IMR-90 (cell line): ENCODE measurements around the gene RPS6KA4. TPM values are rescaled to one million over a fixed set of nuclear protein-coding genes. Genes with fewer than 3 reads are reported as not detected.

Experiments used
- ATAC-seq: fragments of 200-7000 bp; cut with Tn5 transposase; 2 replicates; pipeline ENCODE4 v1.9.1; 2020; ENCODE audit warnings: low read depth, mild to moderate bottlenecking, moderate library complexity
- BruUV-seq: library from RNA; stranded (reverse); fragments of 400-500 nt; replicated peaks from 2 replicates; lab custom pipeline; 2021; lab: Mats Ljungman, UMichigan
- CTCF ChIA-PET: fragments of 300-600 bp; formaldehyde crosslinking; extraction: SDS; loops from one replicate; lab custom pipeline; 2021; ENCODE audit warnings: antibody characterized with exemption; lab: Yijun Ruan, JAX
- POLR2A ChIA-PET: fragments of 300-600 bp; sonication (Branson Sonifier 250); formaldehyde crosslinking; loops from one replicate; lab custom pipeline; 2022; ENCODE audit warnings: antibody characterized with exemption; ENCODE audit not compliant: unreplicated experiment; lab: Charles Lee
- DNase-seq: peaks from one replicate; pipeline ENCODE4 v3.0.0; 2013
- H2AFZ ChIP-seq: replicated peaks from 2 replicates; pipeline ENCODE3; 2013; ENCODE audit warnings: low read length, mild to moderate bottlenecking; ENCODE audit not compliant: poor library complexity
- H2AK5ac ChIP-seq: 2 replicates; pipeline ENCODE4 v1.6.1; 2013; ENCODE audit warnings: low read depth, low read length, inconsistent platforms
- H2AK9ac ChIP-seq: replicated peaks from 2 replicates; pipeline ENCODE3; 2013; ENCODE audit warnings: mild to moderate bottlenecking, low read depth, low read length, moderate library complexity; ENCODE audit not compliant: poor library complexity
- H2BK120ac ChIP-seq: 2 replicates; pipeline ENCODE4 v1.6.1; 2013; ENCODE audit warnings: low read depth, low read length, inconsistent platforms
- H2BK15ac ChIP-seq: 3 replicates; pipeline ENCODE4 v1.6.1; 2013; ENCODE audit warnings: low read depth, low read length, inconsistent platforms
- H2BK20ac ChIP-seq: 2 replicates; pipeline ENCODE4 v1.6.1; 2013; ENCODE audit warnings: low read depth, mild to moderate bottlenecking, inconsistent platforms, low read length, moderate library complexity
- H2BK5ac ChIP-seq: 2 replicates; pipeline ENCODE4 v1.6.1; 2013; ENCODE audit warnings: mild to moderate bottlenecking, low read depth, low read length, inconsistent platforms; ENCODE audit not compliant: poor library complexity, severe bottlenecking
- H3K14ac ChIP-seq: replicated peaks from 2 replicates; pipeline ENCODE4 v1.6.1; 2013; ENCODE audit warnings: low read depth, low read length, inconsistent platforms
- H3K18ac ChIP-seq: 2 replicates; pipeline ENCODE4 v1.6.1; 2013; ENCODE audit warnings: low read depth, low read length, control low read depth
- H3K23ac ChIP-seq: 2 replicates; pipeline ENCODE4 v1.6.1; 2013; ENCODE audit warnings: low read depth, low read length, inconsistent platforms
- H3K27ac ChIP-seq: 2 replicates; pipeline ENCODE4 v1.5.1; 2013; ENCODE audit warnings: mild to moderate bottlenecking, control low read depth, low read length; ENCODE audit not compliant: insufficient read depth
- H3K27me3 ChIP-seq: 2 replicates; pipeline ENCODE4 v1.6.1; 2013; ENCODE audit warnings: low read length; ENCODE audit not compliant: control insufficient read depth, insufficient read depth
- H3K36me3 ChIP-seq: 2 replicates; pipeline ENCODE4 v1.6.1; 2013; ENCODE audit warnings: low read length, mixed read lengths; ENCODE audit not compliant: control insufficient read depth, insufficient read depth
- H3K4ac ChIP-seq: 2 replicates; pipeline ENCODE4 v1.6.1; 2013; ENCODE audit warnings: low read depth, low read length, inconsistent platforms
- H3K4me1 ChIP-seq: 2 replicates; pipeline ENCODE4 v1.6.1; 2013; ENCODE audit warnings: low read length, mixed read lengths; ENCODE audit not compliant: control insufficient read depth, insufficient read depth
- H3K4me2 ChIP-seq: 2 replicates; pipeline ENCODE4 v1.6.1; 2013; ENCODE audit warnings: low read depth, mild to moderate bottlenecking, control low read depth, low read length, moderate library complexity
- H3K4me3 ChIP-seq: 2 replicates; pipeline ENCODE4 v1.5.1; 2013; ENCODE audit warnings: low read depth, mild to moderate bottlenecking, control low read depth, low read length, moderate library complexity; ENCODE audit not compliant: insufficient read depth
- H3K56ac ChIP-seq: 2 replicates; pipeline ENCODE4 v1.6.1; 2013; ENCODE audit warnings: low read length, inconsistent platforms; ENCODE audit not compliant: insufficient read depth; ENCODE audit errors: extremely low read depth
- H3K79me1 ChIP-seq, 2 experiments: 2 replicates each; pipeline ENCODE4 v1.6.1; 2013; ENCODE audit warnings: low read length in 2 of 2, inconsistent platforms in 1 of 2, low read depth in 1 of 2
- H3K9ac ChIP-seq: 2 replicates; pipeline ENCODE4 v1.6.1; 2013; ENCODE audit warnings: low read depth, low read length, control low read depth
- H3K9me1 ChIP-seq: 2 replicates; pipeline ENCODE4 v1.6.1; 2013; ENCODE audit warnings: low read length, inconsistent platforms; ENCODE audit not compliant: insufficient read depth
- H3K9me3 ChIP-seq: 2 replicates; pipeline ENCODE4 v1.6.1; 2013; ENCODE audit warnings: low read length; ENCODE audit not compliant: control insufficient read depth, insufficient read depth
- H4K20me1 ChIP-seq: 2 replicates; pipeline ENCODE4 v1.6.1; 2013; ENCODE audit warnings: low read length, inconsistent platforms; ENCODE audit not compliant: insufficient read depth
- H4K5ac ChIP-seq: 2 replicates; pipeline ENCODE4 v1.6.1; 2013; ENCODE audit warnings: mild to moderate bottlenecking, low read depth, low read length, control low read depth
- H4K8ac ChIP-seq, 2 experiments: 2 replicates each; pipeline ENCODE4 v1.6.1; 2013; ENCODE audit warnings: low read depth in 2 of 2, low read length in 2 of 2, control low read depth in 1 of 2, inconsistent platforms in 1 of 2
- H4K91ac ChIP-seq: 2 replicates; pipeline ENCODE4 v1.6.1; 2013; ENCODE audit warnings: low read depth, low read length, inconsistent platforms; ENCODE audit not compliant: insufficient read depth
- BHLHE40 ChIP-seq: fragments of 150-350 bp; IDR thresholded peaks from 2 replicates; pipeline ENCODE4 v1.6.1; 2016; ENCODE audit warnings: mild to moderate bottlenecking, low read depth, low read length
- CEBPB ChIP-seq: IDR thresholded peaks from 2 replicates; pipeline ENCODE4 v1.6.1; 2012; ENCODE audit warnings: low read depth, low read length, improper control_type of control experiment
- CHD1 ChIP-seq: IDR thresholded peaks from 2 replicates; pipeline ENCODE4 v1.6.1; 2012; ENCODE audit warnings: low read depth, low read length, improper control_type of control experiment
- FOS ChIP-seq: fragments of 150-350 bp; IDR thresholded peaks from 2 replicates; pipeline ENCODE4 v1.6.1; 2016; ENCODE audit warnings: low read depth, low read length
- MAFK ChIP-seq: IDR thresholded peaks from 2 replicates; pipeline ENCODE4 v1.6.1; 2012; ENCODE audit warnings: low read depth, low read length, improper control_type of control experiment
- MAZ ChIP-seq: IDR thresholded peaks from 2 replicates; pipeline ENCODE4 v1.6.1; 2012; ENCODE audit warnings: low read depth, mild to moderate bottlenecking, low read length, improper control_type of control experiment, moderate library complexity, borderline replicate concordance
- MXI1 ChIP-seq: IDR thresholded peaks from 2 replicates; pipeline ENCODE4 v1.6.1; 2012; ENCODE audit warnings: low read depth, mild to moderate bottlenecking, low read length, moderate library complexity, borderline replicate concordance
- NFE2L2 ChIP-seq: fragments of 150-350 bp; IDR thresholded peaks from 2 replicates; pipeline ENCODE4 v1.6.1; 2016; ENCODE audit warnings: low read depth, mild to moderate bottlenecking, low read length
- POLR2A ChIP-seq: IDR thresholded peaks from 2 replicates; pipeline ENCODE4 v1.6.1; 2012; ENCODE audit warnings: mild to moderate bottlenecking, low read depth, low read length
- RAD21 ChIP-seq: IDR thresholded peaks from 2 replicates; pipeline ENCODE4 v1.6.1; 2012; ENCODE audit warnings: low read length, improper control_type of control experiment
- RCOR1 ChIP-seq: IDR thresholded peaks from 2 replicates; pipeline ENCODE4 v1.6.1; 2012; ENCODE audit warnings: mild to moderate bottlenecking, low read length, improper control_type of control experiment; ENCODE audit not compliant: insufficient replicate concordance
- RFX5 ChIP-seq: IDR thresholded peaks from 2 replicates; pipeline ENCODE4 v1.8.0; 2012; ENCODE audit warnings: low read depth, mild to moderate bottlenecking, low read length, moderate library complexity
- SMC3 ChIP-seq: fragments of 150-350 bp; IDR thresholded peaks from 2 replicates; pipeline ENCODE4 v1.6.1; 2016; ENCODE audit warnings: low read depth, mild to moderate bottlenecking, antibody characterized with exemption, low read length, moderate library complexity
- WGBS, 2 experiments: methylation state at CpG; one replicate each; pipeline versions ENCODE4 v1.1.5 to v1.1.7; 2013; ENCODE audit warnings: missing lambda C conversion rate in 2 of 2; ENCODE audit not compliant: insufficient read length in 1 of 2; ENCODE audit errors: extremely low coverage in 2 of 2; 5-methylcytosine and 5-hydroxymethylcytosine counted together
- dilution Hi-C: fragments of 300-500 bp; cut with HindIII; formaldehyde crosslinking; loops from one replicate; pipeline ENCODE4 v1.14.3; 2018; ENCODE audit warnings: low sequenced_read_pairs; ENCODE audit not compliant: unreplicated experiment
- in situ Hi-C: fragments of 300-500 bp; cut with MboI; formaldehyde crosslinking; loops from 3 replicates; pipeline ENCODE4 v1.14.3; 2019; ENCODE audit warnings: low sequenced_read_pairs, inconsistent platforms, mixed read lengths
- intact Hi-C: fragments of 100-400 bp; cut with micrococcal nuclease; formaldehyde crosslinking; loops from 2 replicates; pipeline ENCODE4 v1.10.0; 2022
- polyA plus RNA-seq, 3 experiments: library from polyadenylated mRNA; depleted of rRNA; stranded (reverse); fragments of >200 nt; gene quantifications; 2 replicates each; pipeline ENCODE4 v1.2.3, GENCODE V29; 2012; ENCODE audit warnings: low replicate concordance in 1 of 3
- total RNA-seq: library from RNA; depleted of rRNA; stranded (reverse); fragments of >200 nt; gene quantifications from 2 replicates; pipeline ENCODE4 v1.2.3, GENCODE V29; 2012
- TF ChIP-seq, protein P1 (sequence below): fragments of 150-350 bp; IDR thresholded peaks from 2 replicates; pipeline ENCODE4 v1.6.1; 2017; ENCODE audit warnings: mild to moderate bottlenecking, antibody characterized with exemption, low read length, low read depth
- TF ChIP-seq, protein P2 (sequence below): conservative IDR thresholded peaks from 2 replicates; pipeline ENCODE4 v1.5.1; 2012; ENCODE audit warnings: mild to moderate bottlenecking, low read depth, low read length, improper control_type of control experiment
- TF ChIP-seq, protein P3 (sequence below): fragments of 150-350 bp; IDR thresholded peaks from 2 replicates; pipeline ENCODE4 v1.6.1; 2016; ENCODE audit warnings: low read depth, mild to moderate bottlenecking, low read length, moderate library complexity, borderline replicate concordance

Gene RPS6KA4
- total and polyA plus RNA-seq, 2 of the 4 experiments (the other 2 are of a cell fraction), result 38.8 to 52.9 TPM

GRCh38 chr11:64410404-64410734 lies 51.4 kb downstream of the RPS6KA4 start:
- no peak overlapping the region for H3K4ac ChIP-seq
- no peaks in the 10 kb centered on the region for H3K9me3 ChIP-seq
- in situ Hi-C loops, result no loop called here
- no peaks in the 10 kb centered on the region for H4K20me1 ChIP-seq
- POLR2A ChIA-PET, result no interaction called here
- no peak overlapping the region for H2AFZ ChIP-seq
- BruUV-seq, result no TSS peak
- H3K23ac ChIP-seq, result no peak overlapping the region
- H3K4me1 ChIP-seq, result no peaks in the 10 kb centered on the region
- no peak overlapping the region for H4K91ac ChIP-seq
- H3K4me2 ChIP-seq, result no peak overlapping the region
- H2BK20ac ChIP-seq, result no peak overlapping the region
- H2BK120ac ChIP-seq, result no peak overlapping the region
- TF ChIP-seq NFE2L2 (no peak), MXI1 (no peak), BHLHE40 (no peak), CHD1 (no peak), POLR2A (no peak), MAZ (no peak), CEBPB (no peak), RCOR1 (no peak), RAD21 (no peak), SMC3 (no peak), FOS (no peak), RFX5 (no peak), MAFK (no peak)
- TF ChIP-seq, protein P1, sequence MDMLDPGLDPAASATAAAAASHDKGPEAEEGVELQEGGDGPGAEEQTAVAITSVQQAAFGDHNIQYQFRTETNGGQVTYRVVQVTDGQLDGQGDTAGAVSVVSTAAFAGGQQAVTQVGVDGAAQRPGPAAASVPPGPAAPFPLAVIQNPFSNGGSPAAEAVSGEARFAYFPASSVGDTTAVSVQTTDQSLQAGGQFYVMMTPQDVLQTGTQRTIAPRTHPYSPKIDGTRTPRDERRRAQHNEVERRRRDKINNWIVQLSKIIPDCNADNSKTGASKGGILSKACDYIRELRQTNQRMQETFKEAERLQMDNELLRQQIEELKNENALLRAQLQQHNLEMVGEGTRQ, result no peak
- TF ChIP-seq, protein P2, sequence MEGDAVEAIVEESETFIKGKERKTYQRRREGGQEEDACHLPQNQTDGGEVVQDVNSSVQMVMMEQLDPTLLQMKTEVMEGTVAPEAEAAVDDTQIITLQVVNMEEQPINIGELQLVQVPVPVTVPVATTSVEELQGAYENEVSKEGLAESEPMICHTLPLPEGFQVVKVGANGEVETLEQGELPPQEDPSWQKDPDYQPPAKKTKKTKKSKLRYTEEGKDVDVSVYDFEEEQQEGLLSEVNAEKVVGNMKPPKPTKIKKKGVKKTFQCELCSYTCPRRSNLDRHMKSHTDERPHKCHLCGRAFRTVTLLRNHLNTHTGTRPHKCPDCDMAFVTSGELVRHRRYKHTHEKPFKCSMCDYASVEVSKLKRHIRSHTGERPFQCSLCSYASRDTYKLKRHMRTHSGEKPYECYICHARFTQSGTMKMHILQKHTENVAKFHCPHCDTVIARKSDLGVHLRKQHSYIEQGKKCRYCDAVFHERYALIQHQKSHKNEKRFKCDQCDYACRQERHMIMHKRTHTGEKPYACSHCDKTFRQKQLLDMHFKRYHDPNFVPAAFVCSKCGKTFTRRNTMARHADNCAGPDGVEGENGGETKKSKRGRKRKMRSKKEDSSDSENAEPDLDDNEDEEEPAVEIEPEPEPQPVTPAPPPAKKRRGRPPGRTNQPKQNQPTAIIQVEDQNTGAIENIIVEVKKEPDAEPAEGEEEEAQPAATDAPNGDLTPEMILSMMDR, result no peak
- TF ChIP-seq, protein P3, sequence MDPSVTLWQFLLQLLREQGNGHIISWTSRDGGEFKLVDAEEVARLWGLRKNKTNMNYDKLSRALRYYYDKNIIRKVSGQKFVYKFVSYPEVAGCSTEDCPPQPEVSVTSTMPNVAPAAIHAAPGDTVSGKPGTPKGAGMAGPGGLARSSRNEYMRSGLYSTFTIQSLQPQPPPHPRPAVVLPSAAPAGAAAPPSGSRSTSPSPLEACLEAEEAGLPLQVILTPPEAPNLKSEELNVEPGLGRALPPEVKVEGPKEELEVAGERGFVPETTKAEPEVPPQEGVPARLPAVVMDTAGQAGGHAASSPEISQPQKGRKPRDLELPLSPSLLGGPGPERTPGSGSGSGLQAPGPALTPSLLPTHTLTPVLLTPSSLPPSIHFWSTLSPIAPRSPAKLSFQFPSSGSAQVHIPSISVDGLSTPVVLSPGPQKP, result no peak
- no peak overlapping the region for H3K9ac ChIP-seq
- peaks cover 23% of the 10 kb centered on the region for H3K27me3 ChIP-seq
- no peak overlapping the region for H4K8ac ChIP-seq
- ATAC-seq, result no peak
- no peak overlapping the region for H3K14ac ChIP-seq
- dilution Hi-C loops, result no loop called here
- no peak overlapping the region for H2AK5ac ChIP-seq
- no peak overlapping the region for H2BK15ac ChIP-seq
- CTCF ChIA-PET, result no interaction called here
- no peaks in the 10 kb centered on the region for H3K79me1 ChIP-seq
- intact Hi-C loops, result no loop called here
- no peak overlapping the region for H4K5ac ChIP-seq
- H2BK5ac ChIP-seq, result no peak overlapping the region
- no peaks in the 10 kb centered on the region for H3K36me3 ChIP-seq
- H3K9me1 ChIP-seq, result no peaks in the 10 kb centered on the region
- H3K18ac ChIP-seq, result no peak overlapping the region
- no peak for DNase-seq
- no peak overlapping the region for H3K27ac ChIP-seq
- no peak overlapping the region for H2AK9ac ChIP-seq
- H3K4me3 ChIP-seq, result no peak overlapping the region
- WGBS, 2 experiments, result 56% methylated on average over 4 of the region's 7 CpGs; no CpG with 5 or more reads in 1 of the 2 experiments
- no peak overlapping the region for H3K56ac ChIP-seq
